Endothelial cell of umbilical vein (primary cell): ENCODE results near the gene WDR89. TPM values are rescaled to one million over a fixed set of nuclear protein-coding genes. Genes with fewer than 3 reads are reported as not detected.

Source experiments
- BruUV-seq: library from RNA; stranded (reverse); fragments of 400-500 nt; replicated peaks from 2 replicates; lab custom pipeline; 2021; lab: Mats Ljungman, UMichigan
- CTCF ChIA-PET: fragments of 300-600, 350-600 bp; sonication (Branson Sonifier 250); formaldehyde crosslinking; loops from one replicate; lab custom pipeline; 2021; ENCODE audit warnings: antibody characterized with exemption, inconsistent platforms; lab: Charles Lee
- POLR2A ChIA-PET: fragments of 300-600, 350-600 bp; sonication (Branson Sonifier 250); formaldehyde crosslinking; loops from one replicate; lab custom pipeline; 2021; ENCODE audit warnings: antibody characterized with exemption, inconsistent platforms; lab: Charles Lee
- DNase-seq: peaks from one replicate; pipeline ENCODE4 v3.0.0-alpha.2; 2011; ENCODE audit warnings: low read depth, low spot score
- FAIRE-seq: peaks from 2 replicates; lab custom pipeline; 2011; peaks lifted over from hg19 to GRCh38; lab: Jason Lieb, UNC
- H2AFZ ChIP-seq: 2 replicates; pipeline ENCODE4 v1.6.0; 2012; ENCODE audit warnings: low read depth, low read length, control low read depth, inconsistent platforms
- H3K27ac ChIP-seq: 2 replicates; pipeline ENCODE4 v1.5.1; 2011; ENCODE audit warnings: low read depth, mild to moderate bottlenecking, control low read depth, low read length, moderate library complexity; ENCODE audit not compliant: insufficient read depth
- H3K27me3 ChIP-seq, 2 experiments: 2 replicates each; pipeline versions ENCODE4 v1.6.0 to v1.6.1; 2011; ENCODE audit warnings: low read length in 2 of 2, mixed read lengths in 1 of 2; ENCODE audit not compliant: control insufficient read depth in 2 of 2, insufficient read depth in 2 of 2
- H3K36me3 ChIP-seq, 2 experiments: 2 replicates in 1 of 2; 3 replicates in 1 of 2; pipeline ENCODE4 v1.5.1; 2011; ENCODE audit warnings: low read length in 2 of 2, mild to moderate bottlenecking in 1 of 2, moderate library complexity in 1 of 2; ENCODE audit not compliant: control insufficient read depth in 2 of 2, insufficient read depth in 2 of 2; ENCODE audit errors: extremely low read depth in 1 of 2
- H3K4me1 ChIP-seq: 3 replicates; pipeline ENCODE4 v1.5.1; 2011; ENCODE audit warnings: mild to moderate bottlenecking, low read length; ENCODE audit not compliant: control insufficient read depth, insufficient read depth; ENCODE audit errors: extremely low read depth
- H3K4me2 ChIP-seq: 2 replicates; pipeline ENCODE4 v1.6.1; 2011; ENCODE audit warnings: low read length, control low read depth, mixed read lengths; ENCODE audit not compliant: insufficient read depth
- H3K4me3 ChIP-seq, 3 experiments: fragments of 200-600 bp in 1 of 3; sonication (generic), shearing (Covaris generic) in 1 of 3; replicated peaks in 1 of 3; 2 replicates each; pipeline ENCODE4 v1.5.1; 2011 to 2016; ENCODE audit warnings: control low read depth in 3 of 3, low read length in 3 of 3, mild to moderate bottlenecking in 2 of 3, inconsistent platforms in 1 of 3, low read depth in 1 of 3, moderate library complexity in 1 of 3; ENCODE audit not compliant: insufficient read depth in 1 of 3
- H3K79me2 ChIP-seq: 2 replicates; pipeline ENCODE4 v1.6.0; 2012; ENCODE audit warnings: low read length, inconsistent platforms; ENCODE audit not compliant: control insufficient read depth, insufficient read depth
- H3K9ac ChIP-seq: replicated peaks from 2 replicates; pipeline ENCODE3; 2011; ENCODE audit warnings: low read length, control low read depth; ENCODE audit not compliant: insufficient read depth; ENCODE audit errors: extremely low read depth
- H3K9me1 ChIP-seq: replicated peaks from 3 replicates; pipeline ENCODE4 v1.6.0; 2011; ENCODE audit warnings: mild to moderate bottlenecking, low read length; ENCODE audit not compliant: control insufficient read depth, insufficient read depth; ENCODE audit errors: extremely low read depth
- H3K9me3 ChIP-seq: replicated peaks from 2 replicates; pipeline ENCODE4 v1.5.1; 2012; ENCODE audit warnings: low read length, inconsistent platforms; ENCODE audit not compliant: control insufficient read depth, insufficient read depth
- H4K20me1 ChIP-seq: replicated peaks from 2 replicates; pipeline ENCODE3; 2011; ENCODE audit warnings: mild to moderate bottlenecking, low read length; ENCODE audit not compliant: control insufficient read depth, insufficient read depth; ENCODE audit errors: extremely low read depth
- EZH2 ChIP-seq: IDR thresholded peaks from 2 replicates; pipeline ENCODE4 v1.6.1; 2012; ENCODE audit warnings: borderline replicate concordance, low read depth, mild to moderate bottlenecking, moderate library complexity, low read length, inconsistent platforms; ENCODE audit not compliant: severe bottlenecking
- FOS ChIP-seq: IDR thresholded peaks from 2 replicates; pipeline ENCODE4 v1.6.1; 2011; ENCODE audit warnings: mild to moderate bottlenecking, low read length, moderate library complexity, borderline replicate concordance; ENCODE audit not compliant: insufficient read depth
- GATA2 ChIP-seq: IDR thresholded peaks from 2 replicates; pipeline ENCODE4 v1.7.0; 2011; ENCODE audit warnings: low read depth, mild to moderate bottlenecking, moderate library complexity, mixed read lengths, low read length; ENCODE audit not compliant: insufficient read length, insufficient read depth
- JUN ChIP-seq: IDR thresholded peaks from 2 replicates; pipeline ENCODE4 v1.6.1; 2011; ENCODE audit warnings: borderline replicate concordance, low read depth; ENCODE audit not compliant: insufficient read length, insufficient read depth
- MYC ChIP-seq: IDR thresholded peaks from one replicate; pipeline ENCODE4 v1.6.1; 2011; ENCODE audit warnings: mild to moderate bottlenecking, low read depth, low read length
- POLR2A ChIP-seq: IDR thresholded peaks from 2 replicates; pipeline ENCODE4 v1.6.1; 2012; ENCODE audit warnings: low read depth, mild to moderate bottlenecking, control low read depth, low read length
- POLR2AphosphoS5 ChIP-seq: IDR thresholded peaks from 2 replicates; pipeline ENCODE4 v1.6.1; 2012; ENCODE audit warnings: low read depth, mild to moderate bottlenecking, control low read depth, low read length, moderate library complexity; ENCODE audit not compliant: insufficient read depth
- dilution Hi-C: fragments of 300-500 bp; cut with MboI; formaldehyde crosslinking; loops from one replicate; pipeline ENCODE4 v1.15.0; 2019; ENCODE audit warnings: low sequenced_read_pairs; ENCODE audit not compliant: extremely low pct_ligation_motif_present
- intact Hi-C: fragments of 100-400 bp; cut with micrococcal nuclease; formaldehyde crosslinking; loops from one replicate; pipeline ENCODE4 v1.10.0; 2022
- polyA plus RNA-seq, 4 experiments: library from polyadenylated mRNA; depleted of rRNA in 3 of 4; stranded (reverse) in 3 of 4; unstranded in 1 of 4; fragments of >200 nt; gene quantifications; 2 replicates each; pipeline versions ENCODE4 v1.2.1 to v1.2.3, GENCODE V29; 2011 to 2012; ENCODE audit warnings: missing spikeins in 1 of 4
- total RNA-seq: library from RNA; stranded (reverse); gene quantifications from 2 replicates; pipeline ENCODE4 v1.2.3, GENCODE V29; 2021
- TF ChIP-seq, protein P1 (sequence below): IDR thresholded peaks from 2 replicates; pipeline ENCODE4 v1.6.1; 2011; ENCODE audit not compliant: insufficient read depth, insufficient read length
- TF ChIP-seq, protein P2 (sequence below), 2 donors: IDR thresholded peaks; 1 replicate in 1 of 2; 2 replicates in 1 of 2; pipeline ENCODE4 v1.5.1; 2011; ENCODE audit warnings: low read length in 2 of 2, mild to moderate bottlenecking in 2 of 2, moderate library complexity in 2 of 2, control low read depth in 1 of 2, inconsistent platforms in 1 of 2, low read depth in 1 of 2; ENCODE audit not compliant: insufficient read depth in 1 of 2; ENCODE audit errors: extremely low read depth in 1 of 2

Gene WDR89
- total and polyA plus RNA-seq, 2 donors (not counting 3 experiments of a cell fraction or from before 2014, with no cell fraction given), result 3.5 to 10.7 TPM

DNA sequence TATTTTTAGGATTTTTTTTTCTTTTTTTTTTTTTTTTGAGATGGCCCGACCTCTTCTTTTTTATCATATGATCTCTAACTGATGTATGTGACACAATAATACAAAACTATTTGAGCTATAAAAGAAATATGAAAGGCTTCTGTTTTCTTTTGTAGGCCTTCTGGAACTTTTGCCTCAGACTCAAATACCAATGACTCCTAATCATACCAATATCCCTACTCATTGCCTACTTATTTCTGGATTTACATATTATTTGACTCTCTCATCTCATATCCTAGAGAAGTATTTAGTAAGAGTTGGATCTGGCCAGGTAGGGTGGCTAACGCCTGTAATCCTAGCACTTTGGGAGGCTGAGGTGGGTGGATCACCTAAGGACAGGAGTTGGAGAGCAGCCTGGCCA lies 12.7 kb upstream of the WDR89 start:
- POLR2A ChIA-PET, result interaction anchor here (0.7 kb wide), 1 partner anchor 15 kb away, joined by 7 read pairs; no protein-coding TSS in a partner anchor
- H4K20me1 ChIP-seq, result no peaks in the 10 kb centered on the region
- no peaks in the 10 kb centered on the region for H3K27me3 ChIP-seq
- H3K9me1 ChIP-seq, result no peaks in the 10 kb centered on the region
- TF ChIP-seq FOS (no peak), GATA2 (no peak), JUN (no peak), POLR2AphosphoS5 (no peak), MYC (no peak)
- TF ChIP-seq, protein P1, sequence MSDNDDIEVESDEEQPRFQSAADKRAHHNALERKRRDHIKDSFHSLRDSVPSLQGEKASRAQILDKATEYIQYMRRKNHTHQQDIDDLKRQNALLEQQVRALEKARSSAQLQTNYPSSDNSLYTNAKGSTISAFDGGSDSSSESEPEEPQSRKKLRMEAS, result no peak
- no peak overlapping the region for H2AFZ ChIP-seq
- intact Hi-C loops, result no loop called here
- dilution Hi-C loops, result no loop called here
- no peaks in the 10 kb centered on the region for H3K79me2 ChIP-seq
- H3K4me3 ChIP-seq, result no peak overlapping the region
- FAIRE-seq, result no peak
- CTCF ChIA-PET, result interaction anchor here (0.6 kb wide), 1 partner anchor 21 kb away, joined by 3 read pairs; no protein-coding TSS in a partner anchor
- no peaks in the 10 kb centered on the region for H3K36me3 ChIP-seq
- H3K4me2 ChIP-seq, result no peak overlapping the region
- no peak for DNase-seq
- no peaks in the 10 kb centered on the region for H3K4me1 ChIP-seq
- H3K9me3 ChIP-seq, result no peaks in the 10 kb centered on the region
- BruUV-seq, result no TSS peak
- H3K9ac ChIP-seq, result no peak overlapping the region
- H3K27ac ChIP-seq, result no peak overlapping the region

DNA sequence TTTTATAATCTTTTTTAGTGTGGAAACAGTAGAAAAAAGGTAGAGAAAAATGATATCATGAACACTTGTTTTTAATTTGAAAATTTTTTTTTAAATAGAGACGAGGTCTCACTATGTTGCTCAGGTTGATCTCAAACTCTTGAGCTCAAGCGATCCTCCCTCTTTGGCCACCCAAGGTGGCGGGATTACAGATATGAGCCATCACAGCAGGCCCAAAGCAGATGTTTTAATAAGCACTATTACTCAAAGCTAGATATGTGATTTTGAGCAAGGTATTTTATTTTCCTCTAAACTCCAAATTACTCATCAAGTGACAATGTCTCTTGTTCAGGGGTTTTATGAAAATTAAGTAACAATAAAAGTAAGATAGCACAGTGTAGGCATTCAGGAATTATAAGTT lies 10.7 kb upstream of the WDR89 start:
- no peaks in the 10 kb centered on the region for H3K4me1 ChIP-seq
- H3K27ac ChIP-seq, result no peak overlapping the region
- no peaks in the 10 kb centered on the region for H3K36me3 ChIP-seq
- intact Hi-C loops (no loop called here), dilution Hi-C loops (no loop called here)
- H3K4me2 ChIP-seq, result no peak overlapping the region
- no peak overlapping the region for H3K4me3 ChIP-seq
- H3K9me1 ChIP-seq, result no peaks in the 10 kb centered on the region
- no peaks in the 10 kb centered on the region for H3K79me2 ChIP-seq
- H3K9ac ChIP-seq, result no peak overlapping the region
- H3K27me3 ChIP-seq, result no peaks in the 10 kb centered on the region
- no peak overlapping the region for H2AFZ ChIP-seq
- no peak for TF ChIP-seq EZH2
- TF ChIP-seq JUN, result no peak
- TF ChIP-seq, protein P1, result no peak
- TF ChIP-seq MYC, result no peak
- TF ChIP-seq, protein P2, sequence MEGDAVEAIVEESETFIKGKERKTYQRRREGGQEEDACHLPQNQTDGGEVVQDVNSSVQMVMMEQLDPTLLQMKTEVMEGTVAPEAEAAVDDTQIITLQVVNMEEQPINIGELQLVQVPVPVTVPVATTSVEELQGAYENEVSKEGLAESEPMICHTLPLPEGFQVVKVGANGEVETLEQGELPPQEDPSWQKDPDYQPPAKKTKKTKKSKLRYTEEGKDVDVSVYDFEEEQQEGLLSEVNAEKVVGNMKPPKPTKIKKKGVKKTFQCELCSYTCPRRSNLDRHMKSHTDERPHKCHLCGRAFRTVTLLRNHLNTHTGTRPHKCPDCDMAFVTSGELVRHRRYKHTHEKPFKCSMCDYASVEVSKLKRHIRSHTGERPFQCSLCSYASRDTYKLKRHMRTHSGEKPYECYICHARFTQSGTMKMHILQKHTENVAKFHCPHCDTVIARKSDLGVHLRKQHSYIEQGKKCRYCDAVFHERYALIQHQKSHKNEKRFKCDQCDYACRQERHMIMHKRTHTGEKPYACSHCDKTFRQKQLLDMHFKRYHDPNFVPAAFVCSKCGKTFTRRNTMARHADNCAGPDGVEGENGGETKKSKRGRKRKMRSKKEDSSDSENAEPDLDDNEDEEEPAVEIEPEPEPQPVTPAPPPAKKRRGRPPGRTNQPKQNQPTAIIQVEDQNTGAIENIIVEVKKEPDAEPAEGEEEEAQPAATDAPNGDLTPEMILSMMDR (IDR thresholded peaks at IDR 0.05; ENCODE audit: extremely low read depth in 1 of 2, insufficient read depth in 1 of 2, low read depth in 1 of 2, low read length in 2 of 2), result no peak
- TF ChIP-seq GATA2, result no peak
- TF ChIP-seq POLR2AphosphoS5, result no peak
- no peak for TF ChIP-seq POLR2A
- TF ChIP-seq FOS, result no peak
- DNase-seq, result no peak
- no peaks in the 10 kb centered on the region for H3K9me3 ChIP-seq
- FAIRE-seq, result no peak
- ChIA-PET CTCF (interaction anchor here (1.0 kb wide), 2 partner anchors 9 to 263 kb away, joined by 3 read pairs; no protein-coding TSS in a partner anchor), POLR2A (interaction anchor here (0.7 kb wide), 1 partner anchor 11 kb away, joined by 3 read pairs; the partner anchor contains the start of gene WDR89)
- H4K20me1 ChIP-seq, result no peaks in the 10 kb centered on the region
- BruUV-seq, result no TSS peak
